Panc1 (cell line): ENCODE data around the gene MOV10. TPM values are rescaled to one million over a fixed set of nuclear protein-coding genes. Genes with fewer than 3 reads are reported as not detected.
"Not testable (repeated sequence)": the region's sequence is repeated elsewhere in the genome, so short reads cannot be mapped to it uniquely, and the experiment has no call there.

Source experiments
- ATAC-seq: fragments of 200-7000 bp; cut with Tn5 transposase; 2 replicates; pipeline ENCODE4 v1.9.1; 2020; ENCODE audit warnings: mild to moderate bottlenecking, moderate library complexity
- BruUV-seq: library from RNA; stranded (reverse); fragments of 400-500 nt; replicated peaks from 2 replicates; lab custom pipeline; 2021; lab: Mats Ljungman, UMichigan
- CTCF ChIA-PET: fragments of 300-600 bp; sonication (Branson Sonifier 250); formaldehyde crosslinking; loops from one replicate; lab custom pipeline; 2022; ENCODE audit warnings: antibody characterized with exemption; lab: Charles Lee
- POLR2A ChIA-PET: fragments of 300-600 bp; sonication (Branson Sonifier 250); formaldehyde crosslinking; loops from one replicate; lab custom pipeline; 2022; ENCODE audit warnings: antibody characterized with exemption; lab: Charles Lee
- DNase-seq: peaks from one replicate; pipeline ENCODE4 v3.0.0-alpha.2; 2010; ENCODE audit warnings: low read depth, low spot score
- H3K27ac ChIP-seq: 2 replicates; pipeline ENCODE4 v1.5.1; 2011; ENCODE audit warnings: mild to moderate bottlenecking, low read length, inconsistent platforms
- H3K27me3 ChIP-seq: fragments of 200-500 bp; sonication (Bioruptor generic); 2 replicates; pipeline ENCODE4 v1.6.0; 2014; ENCODE audit warnings: low read length, inconsistent platforms; ENCODE audit not compliant: control insufficient read depth, insufficient read depth
- H3K36me3 ChIP-seq: fragments of 200-500 bp; sonication (Bioruptor generic); 2 replicates; pipeline ENCODE4 v1.5.1; 2014; ENCODE audit warnings: inconsistent platforms, mild to moderate bottlenecking, low read length, moderate library complexity; ENCODE audit not compliant: control insufficient read depth, insufficient read depth
- H3K4me1 ChIP-seq: 2 replicates; pipeline ENCODE4 v1.5.1; 2011; ENCODE audit warnings: inconsistent platforms, mild to moderate bottlenecking, low read length, moderate library complexity; ENCODE audit not compliant: control insufficient read depth, insufficient read depth
- H3K4me3 ChIP-seq, 2 experiments: 2 replicates each; pipeline ENCODE4 v1.5.1; 2011 to 2012; ENCODE audit warnings: low read depth in 2 of 2, low read length in 2 of 2, mild to moderate bottlenecking in 2 of 2, inconsistent platforms in 1 of 2, moderate library complexity in 1 of 2
- H3K9me3 ChIP-seq: fragments of 200-500 bp; sonication (Bioruptor generic); 2 replicates; pipeline ENCODE4 v1.5.1; 2014; ENCODE audit warnings: low read depth, mild to moderate bottlenecking, inconsistent platforms, low read length, moderate library complexity; ENCODE audit not compliant: control insufficient read depth, insufficient read depth
- POLR2AphosphoS5 ChIP-seq: IDR thresholded peaks from 2 replicates; pipeline ENCODE4 v1.6.1; 2012; ENCODE audit warnings: mild to moderate bottlenecking, low read depth, low read length, moderate library complexity
- REST ChIP-seq, 2 experiments: IDR thresholded peaks; 2 replicates each; pipeline ENCODE4 v1.6.1; 2011 to 2012; ENCODE audit warnings: low read depth in 2 of 2, control low read depth in 1 of 2, low read length in 1 of 2, mild to moderate bottlenecking in 1 of 2, moderate library complexity in 1 of 2; ENCODE audit not compliant: insufficient read depth in 1 of 2
- SIN3A ChIP-seq: IDR thresholded peaks from 2 replicates; pipeline ENCODE4 v1.6.1; 2012; ENCODE audit warnings: low read depth, mild to moderate bottlenecking, low read length, moderate library complexity, borderline replicate concordance; ENCODE audit not compliant: insufficient read depth
- TCF7L2 ChIP-seq: IDR thresholded peaks from 2 replicates; pipeline ENCODE4 v1.6.1; 2011; ENCODE audit warnings: mild to moderate bottlenecking, low read depth, low read length, inconsistent platforms
- in situ Hi-C: cut with HindIII; loops from 2 replicates; pipeline ENCODE4 v1.10.0; 2016; ENCODE audit warnings: low sequenced_read_pairs, low pct_unique_long_range_greater_than_20kb
- intact Hi-C: fragments of 100-400 bp; cut with micrococcal nuclease; formaldehyde crosslinking; loops from one replicate; pipeline ENCODE4 v1.10.0; 2022; ENCODE audit not compliant: unreplicated experiment
- total RNA-seq: library from RNA; stranded (reverse); gene quantifications from one replicate; pipeline ENCODE4 v1.2.1, GENCODE V29; 2021; ENCODE audit not compliant: unreplicated experiment
- TF ChIP-seq, protein P1 (sequence below): fragments of 450-650 bp; IDR thresholded peaks from 2 replicates; pipeline ENCODE4 v1.5.1; 2017; ENCODE audit warnings: mild to moderate bottlenecking

The MOV10 gene
- total RNA-seq, 1 experiment from 2014 or later, result 106 TPM

DNA sequence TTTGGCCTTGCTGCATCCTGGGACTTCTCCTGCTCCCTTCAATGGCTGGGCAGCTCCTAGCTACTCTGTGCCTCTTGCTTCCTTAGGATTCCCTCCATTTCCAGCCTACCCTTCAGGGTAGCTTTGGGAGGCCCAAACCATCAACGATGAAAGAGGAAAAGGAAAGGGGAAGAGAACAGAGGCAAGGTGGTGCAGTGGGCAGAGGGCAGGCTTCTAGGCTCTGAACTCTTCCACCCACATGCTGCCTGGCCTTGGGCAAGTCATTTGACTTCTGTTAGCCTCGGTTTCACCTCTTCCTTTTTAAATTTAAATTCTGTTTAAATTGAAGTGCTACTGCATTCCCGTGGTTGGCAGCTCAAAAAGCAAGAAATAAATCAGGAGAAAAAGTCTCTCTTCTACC is 46.3 kb downstream of the MOV10 start:
- no peak overlapping the region for H3K4me3 ChIP-seq
- H3K9me3 ChIP-seq, result no peaks in the 10 kb centered on the region
- in situ Hi-C loops, result no loop called here
- H3K4me1 ChIP-seq, result no peaks in the 10 kb centered on the region
- no peak for ATAC-seq
- H3K27ac ChIP-seq, result no peak overlapping the region
- TF ChIP-seq REST (IDR thresholded peaks at IDR 0.05; ENCODE audit: insufficient read depth in 1 of 2, low read depth in 2 of 2, low read length in 1 of 2) (no peak), POLR2AphosphoS5 (no peak), TCF7L2 (no peak)
- POLR2A ChIA-PET, result no interaction called here
- intact Hi-C loops, result no loop called here
- CTCF ChIA-PET, result interaction anchor here (0.6 kb wide), 1 partner anchor 138 kb away, joined by 4 read pairs; no protein-coding TSS in a partner anchor
- no TSS peak for BruUV-seq
- no peak for DNase-seq
- H3K36me3 ChIP-seq, result no peaks in the 10 kb centered on the region
- no peaks in the 10 kb centered on the region for H3K27me3 ChIP-seq

GRCh38 chr1:112721294-112721693 is 46.8 kb downstream of the MOV10 start:
- BruUV-seq, H3K4me3 ChIP-seq, CTCF ChIA-PET, H3K27ac ChIP-seq, in situ Hi-C loops, ATAC-seq, H3K9me3 ChIP-seq, DNase-seq, H3K4me1 ChIP-seq, H3K36me3 ChIP-seq, intact Hi-C loops, H3K27me3 ChIP-seq: not testable (repeated sequence)
- POLR2A ChIA-PET, result interaction anchor here (1.0 kb wide), 1 partner anchor 19 kb away, joined by 3 read pairs; no protein-coding TSS in a partner anchor

GRCh38 chr1:112721966-112722524 is 47.6 kb downstream of the MOV10 start:
- BruUV-seq, result no TSS peak
- ATAC-seq, result no peak
- intact Hi-C loops (no loop called here), in situ Hi-C loops (no loop called here)
- H3K4me3 ChIP-seq, result no peak overlapping the region
- no peak overlapping the region for H3K27ac ChIP-seq
- POLR2A ChIA-PET, result interaction anchor here (1.0 kb wide), 1 partner anchor 20 kb away, joined by 3 read pairs; no protein-coding TSS in a partner anchor
- H3K9me3 ChIP-seq, result no peaks in the 10 kb centered on the region
- H3K36me3 ChIP-seq, result no peaks in the 10 kb centered on the region
- DNase-seq, result no peak
- H3K4me1 ChIP-seq, result no peaks in the 10 kb centered on the region
- no peak for TF ChIP-seq REST (IDR thresholded peaks at IDR 0.05; ENCODE audit: insufficient read depth in 1 of 2, low read depth in 2 of 2, low read length in 1 of 2)
- TF ChIP-seq POLR2AphosphoS5, result no peak
- TF ChIP-seq TCF7L2, result no peak
- TF ChIP-seq, protein P1, sequence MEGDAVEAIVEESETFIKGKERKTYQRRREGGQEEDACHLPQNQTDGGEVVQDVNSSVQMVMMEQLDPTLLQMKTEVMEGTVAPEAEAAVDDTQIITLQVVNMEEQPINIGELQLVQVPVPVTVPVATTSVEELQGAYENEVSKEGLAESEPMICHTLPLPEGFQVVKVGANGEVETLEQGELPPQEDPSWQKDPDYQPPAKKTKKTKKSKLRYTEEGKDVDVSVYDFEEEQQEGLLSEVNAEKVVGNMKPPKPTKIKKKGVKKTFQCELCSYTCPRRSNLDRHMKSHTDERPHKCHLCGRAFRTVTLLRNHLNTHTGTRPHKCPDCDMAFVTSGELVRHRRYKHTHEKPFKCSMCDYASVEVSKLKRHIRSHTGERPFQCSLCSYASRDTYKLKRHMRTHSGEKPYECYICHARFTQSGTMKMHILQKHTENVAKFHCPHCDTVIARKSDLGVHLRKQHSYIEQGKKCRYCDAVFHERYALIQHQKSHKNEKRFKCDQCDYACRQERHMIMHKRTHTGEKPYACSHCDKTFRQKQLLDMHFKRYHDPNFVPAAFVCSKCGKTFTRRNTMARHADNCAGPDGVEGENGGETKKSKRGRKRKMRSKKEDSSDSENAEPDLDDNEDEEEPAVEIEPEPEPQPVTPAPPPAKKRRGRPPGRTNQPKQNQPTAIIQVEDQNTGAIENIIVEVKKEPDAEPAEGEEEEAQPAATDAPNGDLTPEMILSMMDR, result no peak
- TF ChIP-seq SIN3A, result no peak
- H3K27me3 ChIP-seq, result no peaks in the 10 kb centered on the region
- CTCF ChIA-PET, result interaction anchor here (1.2 kb wide), 1 partner anchor 351 kb away, joined by 4 read pairs; the partner anchor contains the start of gene LRIG2
